OCI-LY3 (cell line): ENCODE data around the gene KCNF1.
"Not testable (repeated sequence)": the region's sequence is repeated elsewhere in the genome, so short reads cannot be mapped to it uniquely, and the experiment has no call there.

Experiments used
- H2AFZ ChIP-seq: fragments of 200-600, 300-600 bp; shearing (Covaris generic); 2 replicates; pipeline ENCODE4 v1.6.0; 2014; ENCODE audit warnings: antibody characterized with exemption, low read depth, low read length
- H3K27ac ChIP-seq: fragments of 200-600, 300-600 bp; sonication (generic); 2 replicates; pipeline ENCODE4 v1.5.1; 2014; ENCODE audit warnings: mild to moderate bottlenecking, low read length, moderate library complexity, mixed read lengths
- H3K27me3 ChIP-seq: fragments of 200-600, 300-600 bp; sonication (generic); 2 replicates; pipeline ENCODE4 v1.6.1; 2014; ENCODE audit warnings: low read depth, low read length, mixed read lengths
- H3K36me3 ChIP-seq: fragments of 200-600, 300-600 bp; sonication (generic); replicated peaks from 2 replicates; pipeline ENCODE3; 2014; ENCODE audit warnings: low read depth, low read length, mixed read lengths
- H3K4me1 ChIP-seq: fragments of 300-600, 200-600 bp; sonication (generic); 2 replicates; pipeline ENCODE4 v1.6.1; 2014; ENCODE audit warnings: low read length, mixed read lengths
- H3K4me2 ChIP-seq: fragments of 200-600, 300-600 bp; sonication (generic); 2 replicates; pipeline ENCODE4 v1.6.1; 2014; ENCODE audit warnings: low read length, mixed read lengths
- H3K4me3 ChIP-seq: fragments of 300-600, 200-600 bp; sonication (generic); 2 replicates; pipeline ENCODE4 v1.5.1; 2014; ENCODE audit warnings: antibody characterized with exemption, mild to moderate bottlenecking, low read length, moderate library complexity
- H3K79me2 ChIP-seq: fragments of 300-600, 200-600 bp; shearing (Covaris generic); 2 replicates; pipeline ENCODE4 v1.6.1; 2014; ENCODE audit warnings: mild to moderate bottlenecking, low read length, mixed read lengths
- H3K9ac ChIP-seq: fragments of 300-600, 200-600 bp; shearing (Covaris generic); 2 replicates; pipeline ENCODE4 v1.6.0; 2014; ENCODE audit warnings: mild to moderate bottlenecking, low read length, moderate library complexity
- H3K9me3 ChIP-seq: fragments of 200-600, 300-600 bp; shearing (Covaris generic); 2 replicates; pipeline ENCODE4 v1.6.1; 2014; ENCODE audit warnings: low read length, mixed read lengths; ENCODE audit not compliant: insufficient read depth
- H4K20me1 ChIP-seq: fragments of 200-600, 300-600 bp; sonication (generic); 2 replicates; pipeline ENCODE4 v1.6.1; 2016; ENCODE audit warnings: low read length, mixed read lengths; ENCODE audit not compliant: insufficient read depth
- CTCF ChIP-seq: fragments of 200-600, 300-600 bp; sonication (generic); IDR thresholded peaks from 2 replicates; pipeline ENCODE4 v1.5.1; 2014; ENCODE audit warnings: antibody characterized with exemption, low read length, low read depth
- EZH2phosphoT487 ChIP-seq: fragments of 200-600 bp; shearing (Covaris generic); IDR thresholded peaks from 2 replicates; pipeline ENCODE4 v1.6.1; 2018; ENCODE audit warnings: antibody characterized with exemption, mixed run types, low read depth

Gene KCNF1

GRCh38 chr2:10957391-10957790 lies 45.7 kb downstream of the KCNF1 start:
- no peaks in the 10 kb centered on the region for H3K79me2 ChIP-seq
- TF ChIP-seq EZH2phosphoT487 (no peak), CTCF (no peak)
- H3K4me3 ChIP-seq: no peak overlapping the region
- no peak overlapping the region for H3K4me2 ChIP-seq
- no peak overlapping the region for H3K27ac ChIP-seq
- peaks cover under 1% of the 10 kb centered on the region; the same call in 1 of the 2 replicates for H3K27me3 ChIP-seq
- H3K9me3 ChIP-seq: no peaks in the 10 kb centered on the region
- H3K4me1 ChIP-seq: peaks cover 4% of the 10 kb centered on the region; the same call in 1 of the 2 replicates
- H4K20me1 ChIP-seq: no peaks in the 10 kb centered on the region
- H3K36me3 ChIP-seq: no peaks in the 10 kb centered on the region
- no peak overlapping the region for H2AFZ ChIP-seq
- H3K9ac ChIP-seq: no peak overlapping the region

DNA sequence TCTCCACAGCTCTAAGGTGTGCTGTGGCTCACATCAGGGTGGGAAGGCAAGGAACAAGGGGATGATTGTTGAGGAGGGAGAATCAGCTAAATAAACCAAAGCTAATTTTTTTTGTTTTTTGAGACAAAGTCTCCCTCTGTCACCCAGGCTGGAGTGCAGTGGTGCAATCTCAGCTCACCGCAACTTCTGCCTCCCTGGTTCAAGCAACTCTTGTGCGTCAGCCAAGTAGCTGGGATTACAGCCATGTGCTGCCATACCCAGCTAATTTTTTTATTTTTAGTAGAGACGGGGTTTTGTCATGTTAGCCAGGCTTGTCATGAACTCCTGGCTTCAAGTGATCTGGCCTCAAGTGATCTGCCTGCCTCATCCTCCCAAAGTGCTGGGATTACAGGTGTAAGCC lies 46.7 kb downstream of the KCNF1 start:
- not testable (repeated sequence) for H3K4me1 ChIP-seq, H3K9ac ChIP-seq, H3K9me3 ChIP-seq, H3K36me3 ChIP-seq, H2AFZ ChIP-seq, H3K79me2 ChIP-seq, H3K27ac ChIP-seq, H4K20me1 ChIP-seq, H3K27me3 ChIP-seq, H3K4me2 ChIP-seq, H3K4me3 ChIP-seq

DNA sequence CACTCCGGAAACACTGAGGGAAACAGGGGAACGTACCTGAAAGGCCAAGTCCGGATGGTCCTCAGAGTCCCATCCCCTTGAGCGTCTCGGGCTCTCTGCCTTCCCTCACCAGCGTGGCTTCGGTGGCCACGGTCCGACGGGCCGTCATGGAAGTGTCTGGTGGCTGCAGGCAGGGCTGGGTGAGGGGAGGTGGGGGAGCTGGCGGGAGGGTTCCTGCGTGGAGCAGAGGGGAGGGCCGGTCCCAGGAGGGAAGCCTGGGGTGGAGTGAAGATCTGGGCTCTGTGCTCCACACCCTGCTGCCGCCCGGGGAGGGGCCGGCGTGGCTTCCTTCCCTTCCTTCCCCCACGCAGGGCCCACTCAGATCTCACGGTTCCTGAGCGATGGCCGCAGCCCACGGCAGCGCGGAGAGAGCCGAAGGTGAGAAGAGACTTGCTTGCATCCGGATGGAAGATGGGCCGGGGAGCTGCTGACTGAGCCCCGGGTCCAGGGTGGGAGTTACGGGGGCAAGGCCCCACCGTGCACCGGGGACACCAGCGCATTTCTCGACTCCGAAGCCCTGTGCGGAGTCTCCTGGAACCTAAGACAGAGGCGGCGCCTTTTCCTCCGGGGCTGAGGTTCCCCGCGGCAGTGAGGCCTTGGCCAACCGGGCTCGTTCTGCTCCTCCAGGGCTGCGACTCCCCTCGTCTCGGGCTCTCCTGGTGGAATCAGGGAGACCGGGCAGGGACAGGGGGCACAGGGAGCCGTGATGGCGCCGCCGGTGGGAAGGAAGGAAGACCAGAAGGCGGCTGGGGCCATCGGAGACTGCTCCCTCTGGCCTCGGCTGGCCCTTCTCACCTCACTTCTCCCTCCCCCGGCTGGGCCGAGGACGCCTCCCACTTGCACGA lies 49.1 kb downstream of the KCNF1 start:
- H4K20me1 ChIP-seq: no peaks in the 10 kb centered on the region
- H3K27ac ChIP-seq: no peak overlapping the region
- no peaks in the 10 kb centered on the region for H3K79me2 ChIP-seq
- no peaks in the 10 kb centered on the region for H3K9me3 ChIP-seq
- H2AFZ ChIP-seq: no peak overlapping the region
- no peaks in the 10 kb centered on the region for H3K36me3 ChIP-seq
- H3K27me3 ChIP-seq: peaks cover 18% of the 10 kb centered on the region; the same call in 1 of the 2 replicates
- no peak overlapping the region for H3K4me2 ChIP-seq
- no peak overlapping the region for H3K4me3 ChIP-seq
- H3K9ac ChIP-seq: no peak overlapping the region
- peaks cover 22% of the 10 kb centered on the region for H3K4me1 ChIP-seq
- no peak for TF ChIP-seq EZH2phosphoT487
- TF ChIP-seq CTCF: no peak

- H3K79me2 ChIP-seq: no peaks in the 10 kb centered on the region
- peaks cover 18% of the 10 kb centered on the region; the same call in 1 of the 2 replicates for H3K27me3 ChIP-seq
- no peak overlapping the region for H3K4me3 ChIP-seq
- no peak overlapping the region for H2AFZ ChIP-seq
- H3K4me1 ChIP-seq: peaks cover 22% of the 10 kb centered on the region
- no peak overlapping the region for H3K4me2 ChIP-seq
- TF ChIP-seq EZH2phosphoT487 (no peak), CTCF (no peak)
- H3K36me3 ChIP-seq: no peaks in the 10 kb centered on the region
- H4K20me1 ChIP-seq: no peaks in the 10 kb centered on the region
- no peak overlapping the region for H3K9ac ChIP-seq
- no peaks in the 10 kb centered on the region for H3K9me3 ChIP-seq
- no peak overlapping the region for H3K27ac ChIP-seq
These were observed 49.7 kb downstream of the KCNF1 start for GRCh38 chr2:10961490-10961875.
